ENCODE results near the gene VPS50.

The VPS50 gene

GRCh38 chr7:93402944-93403343 lies 170.8 kb downstream of the VPS50 start:
- H3K4me1 ChIP-seq (ENCODE audit: control insufficient read depth, insufficient read depth, low read length) = no peaks in the 10 kb centered on the region
- no CpG with 5 or more reads among the region's 5 CpGs for WGBS (ENCODE audit: insufficient coverage, insufficient read length)
- DNase-seq (ENCODE audit: low read depth, low spot score) = no peak

DNA sequence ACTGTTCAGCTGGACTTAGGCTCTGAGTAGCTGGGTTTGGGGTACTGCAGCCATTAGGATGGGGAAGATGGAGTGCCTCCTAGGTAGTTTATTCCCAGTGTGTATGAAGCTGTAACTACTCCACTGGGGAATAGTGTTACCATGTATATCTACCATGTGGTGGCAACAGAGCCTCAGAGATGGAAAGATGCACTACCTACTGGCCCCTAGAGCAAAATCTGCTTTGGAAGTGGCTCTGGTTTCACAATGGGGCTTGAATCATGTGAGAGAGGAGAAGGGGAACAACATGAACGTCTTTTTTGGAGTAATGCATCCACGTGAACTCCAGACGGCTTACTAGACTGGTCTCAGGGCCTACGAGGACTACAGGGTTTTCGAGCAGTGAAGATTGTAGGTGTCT lies 175.1 kb downstream of the VPS50 start:
- DNase-seq (ENCODE audit: low read depth, low spot score) = no peak
- no peaks in the 10 kb centered on the region for H3K9me3 ChIP-seq (ENCODE audit: control insufficient read depth, insufficient read depth, low read length)
- WGBS (ENCODE audit: insufficient coverage, insufficient read length) = no CpG with 5 or more reads among the region's 5 CpGs
- H3K4me1 ChIP-seq (ENCODE audit: control insufficient read depth, insufficient read depth, low read length) = no peaks in the 10 kb centered on the region
- no peaks in the 10 kb centered on the region for H3K36me3 ChIP-seq (ENCODE audit: control insufficient read depth, insufficient read depth, low read length)
- H3K27ac ChIP-seq (ENCODE audit: low read length) = no peak overlapping the region
- no peak overlapping the region for H3K4me3 ChIP-seq (ENCODE audit: low read length)
- H3K27me3 ChIP-seq (ENCODE audit: control insufficient read depth, insufficient read depth, low read length) = no peaks in the 10 kb centered on the region

More at GRCh38 chr7:93402944-93403343, 170.8 kb downstream of the VPS50 start:
- H3K27ac ChIP-seq (ENCODE audit: low read length) = no peak overlapping the region
- no peaks in the 10 kb centered on the region for H3K9me3 ChIP-seq (ENCODE audit: control insufficient read depth, insufficient read depth, low read length)
- H3K27me3 ChIP-seq (ENCODE audit: control insufficient read depth, insufficient read depth, low read length) = no peaks in the 10 kb centered on the region
- H3K4me3 ChIP-seq (ENCODE audit: low read length) = no peak overlapping the region
- no peaks in the 10 kb centered on the region for H3K36me3 ChIP-seq (ENCODE audit: control insufficient read depth, insufficient read depth, low read length)

DNA sequence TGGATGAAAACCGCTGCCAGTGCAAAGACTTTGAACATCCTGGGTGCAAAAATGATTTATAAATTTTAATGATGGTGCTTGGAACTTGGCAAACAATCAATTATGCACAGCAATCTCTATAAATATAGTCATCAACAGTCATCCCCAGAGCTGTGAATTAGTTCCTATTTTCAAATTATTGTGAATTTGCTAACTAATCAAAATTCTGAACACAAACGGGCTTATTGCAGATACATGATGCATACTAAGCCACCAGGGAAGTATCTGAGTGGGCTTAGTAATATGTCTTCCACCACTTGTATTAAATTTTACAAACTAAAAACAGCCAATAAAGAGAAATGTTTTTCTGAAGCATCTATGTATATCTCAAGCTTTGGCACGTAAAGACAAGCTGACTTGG lies 177.2 kb downstream of the VPS50 start:
- no peak for DNase-seq (ENCODE audit: low read depth, low spot score)
- Histone ChIP-seq H3K4me3 (ENCODE audit: low read length) (no peak overlapping the region), H3K27me3 (ENCODE audit: control insufficient read depth, insufficient read depth, low read length) (no peaks in the 10 kb centered on the region), H3K36me3 (ENCODE audit: control insufficient read depth, insufficient read depth, low read length) (no peaks in the 10 kb centered on the region), H3K9me3 (ENCODE audit: control insufficient read depth, insufficient read depth, low read length) (no peaks in the 10 kb centered on the region), H3K27ac (ENCODE audit: low read length) (no peak overlapping the region), H3K4me1 (ENCODE audit: control insufficient read depth, insufficient read depth, low read length) (no peaks in the 10 kb centered on the region; the same call in 1 of the 2 replicates)
- no CpG with 5 or more reads among the region's 3 CpGs for WGBS (ENCODE audit: insufficient coverage, insufficient read length)

Measured in iPS DF 6.9 (cell line).